ENCODE results near the gene SLC38A2.
A peak's percentile ranks its signal among the peaks of the same experiment; 100 is the strongest.

The SLC38A2 gene

GRCh38 chr12:46372544-46373300, at the start of gene SLC38A2:
TSS of gene SLC38A2 (minus strand) at chr12:46372773. CDS start at chr12:46371293, 1,480 bp downstream.
- DNase-seq (ENCODE audit: low spot score) = peak; percentile 96
- ChIA-PET POLR2A (ENCODE audit: low non-redundant PET) (interaction anchor here (0.6 to 1.0 kb wide), 3 partner anchors 111 to 157 kb away, joined by 3 to 4 read pairs (median 3); no protein-coding TSS in a partner anchor), CTCF (interaction anchor here (0.8 kb wide), 1 partner anchor 327 kb away, joined by 3 read pairs; no protein-coding TSS in a partner anchor)
- TF ChIP-seq CTCF (conservative IDR thresholded peaks at IDR 0.05; ENCODE audit: low read depth) = no peak
- H3K27ac ChIP-seq = peak within 1 kb of the TSS; percentile 98

- TF ChIP-seq CTCF (conservative IDR thresholded peaks at IDR 0.05; ENCODE audit: low read depth) = no peak
- CTCF ChIA-PET = no interaction called here
- no peak for DNase-seq (ENCODE audit: low spot score)
- POLR2A ChIA-PET (ENCODE audit: low non-redundant PET) = no interaction called here
- no peak overlapping the region for H3K27ac ChIP-seq
These were observed 47.1 kb upstream of the SLC38A2 start for GRCh38 chr12:46419675-46420074.

GRCh38 chr12:46415552-46415951, 43.0 kb upstream of the SLC38A2 start:
- no peak for DNase-seq (ENCODE audit: low spot score)
- no peak overlapping the region for H3K27ac ChIP-seq
- TF ChIP-seq CTCF (conservative IDR thresholded peaks at IDR 0.05; ENCODE audit: low read depth) = no peak
- ChIA-PET POLR2A (ENCODE audit: low non-redundant PET) (no interaction called here), CTCF (interaction anchor here (0.6 to 0.7 kb wide), 2 partner anchors 191 to 429 kb away, joined by 3 read pairs; no protein-coding TSS in a partner anchor)

- ChIA-PET POLR2A (ENCODE audit: low non-redundant PET) (no interaction called here), CTCF (interaction anchor here (0.5 kb wide), 1 partner anchor 32 kb away, joined by 3 read pairs; no protein-coding TSS in a partner anchor)
- TF ChIP-seq CTCF (conservative IDR thresholded peaks at IDR 0.05; ENCODE audit: low read depth) = no peak
- no peak overlapping the region for H3K27ac ChIP-seq
- DNase-seq (ENCODE audit: low spot score) = no peak
These were observed 42.2 kb upstream of the SLC38A2 start for GRCh38 chr12:46414591-46415268.

- no peak overlapping the region for H3K27ac ChIP-seq
- no peak for DNase-seq (ENCODE audit: low spot score)
- TF ChIP-seq CTCF (conservative IDR thresholded peaks at IDR 0.05; ENCODE audit: low read depth) = no peak
- ChIA-PET POLR2A (ENCODE audit: low non-redundant PET) (no interaction called here), CTCF (no interaction called here)
These were observed 40.8 kb upstream of the SLC38A2 start for GRCh38 chr12:46413368-46413767.

GRCh38 chr12:46412857-46413256, 40.3 kb upstream of the SLC38A2 start:
- no peak overlapping the region for H3K27ac ChIP-seq
- ChIA-PET POLR2A (ENCODE audit: low non-redundant PET) (no interaction called here), CTCF (no interaction called here)
- TF ChIP-seq CTCF (conservative IDR thresholded peaks at IDR 0.05; ENCODE audit: low read depth) = no peak
- no peak for DNase-seq (ENCODE audit: low spot score)
